ENCODE data around the gene C4B.

- TF ChIP-seq CTCF (IDR thresholded peaks at IDR 0.05) = no peak
- TF ChIP-seq POLR2AphosphoS5 (IDR thresholded peaks at IDR 0.05; ENCODE audit: low read depth, low read length) = no peak
Observed at GRCh38 chr6:31972709-31973350, 41.8 kb upstream of the C4B start.
